Measurements from ENCODE around the gene VMAC.

VMAC gene

DNA sequence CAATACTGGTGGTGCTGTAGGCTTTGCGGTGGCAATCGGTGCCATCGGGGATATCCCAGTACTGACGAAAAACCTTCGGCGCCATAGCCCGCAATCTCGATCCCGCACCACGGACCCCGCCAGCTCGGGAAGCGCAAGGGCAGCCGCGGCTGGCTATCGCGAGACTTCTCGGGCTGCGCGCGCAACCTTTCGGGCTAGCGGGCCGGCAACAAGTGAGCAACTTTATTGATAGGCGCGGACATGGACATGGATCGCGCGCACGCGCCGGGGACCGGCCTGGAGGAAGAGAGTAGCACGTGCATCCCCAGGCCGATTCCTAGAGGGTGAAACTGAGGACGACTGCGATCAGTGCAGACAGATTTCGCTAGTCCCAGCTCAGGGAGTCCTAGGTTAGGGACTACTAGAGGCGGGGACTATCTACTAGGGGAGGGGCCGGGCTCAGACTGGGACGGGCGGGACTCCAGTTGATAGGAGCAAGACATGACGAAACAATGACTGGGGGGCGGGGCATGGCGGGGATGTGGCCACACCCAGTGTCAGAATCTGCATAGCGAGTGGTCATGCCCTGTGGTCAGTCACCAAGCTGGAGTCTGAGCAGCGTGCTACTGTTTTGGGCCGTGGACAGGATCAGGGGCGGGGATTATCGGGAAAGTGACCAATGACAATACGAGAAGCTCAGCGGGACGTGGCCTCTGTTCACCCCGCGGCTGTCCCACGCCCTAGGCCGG is 884 bp upstream of the VMAC start, which contains the start of gene NDUFA11:
Gene NDUFA11 (minus strand): TSS at position 167 of the 728 bp plus-strand sequence. CDS start 82 bp downstream, at position 85.
- peak; percentile 96 to 98 (median 97) for DNase-seq (ENCODE audit: low read depth in 4 of 4, low spot score in 1 of 4)

- DNase-seq (ENCODE audit: low read depth in 4 of 4, low spot score in 1 of 4), result no peak
These were observed 574 bp downstream of the VMAC start for GRCh38 chr19:5905114-5905778.

- DNase-seq (ENCODE audit: low read depth in 4 of 4, low spot score in 1 of 4), result no peak
These were observed 2.6 kb downstream of the VMAC start for GRCh38 chr19:5907241-5907640.

DNA sequence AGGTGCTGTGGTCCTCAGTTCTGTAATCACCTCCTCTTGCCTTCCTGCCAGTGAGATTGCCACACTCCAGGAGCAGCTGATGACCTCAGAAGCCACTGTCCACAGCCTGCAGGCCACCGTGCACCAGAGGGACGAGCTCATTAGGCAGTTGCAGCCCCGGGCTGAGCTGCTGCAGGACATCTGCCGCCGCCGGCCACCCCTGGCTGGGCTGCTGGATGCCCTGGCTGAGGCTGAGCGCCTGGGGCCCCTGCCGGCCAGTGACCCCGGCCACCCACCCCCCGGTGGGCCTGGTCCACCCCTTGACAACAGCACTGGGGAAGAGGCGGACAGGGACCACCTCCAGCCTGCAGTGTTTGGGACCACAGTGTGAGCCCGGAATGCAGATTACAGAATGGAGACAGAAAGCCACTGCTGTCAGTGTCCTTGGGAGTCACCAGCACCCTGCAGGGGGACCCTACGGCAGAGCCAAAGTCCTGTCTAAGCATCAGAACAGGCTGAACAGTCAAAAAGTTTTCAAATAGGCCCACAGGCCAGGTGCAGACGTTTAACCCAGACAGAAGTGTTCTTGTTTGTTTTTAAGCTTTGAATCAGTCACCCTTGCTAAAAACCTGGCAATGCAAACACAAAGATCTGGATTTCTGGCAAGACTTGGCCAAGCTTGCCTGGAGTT is 4.2 kb downstream of the VMAC start:
- no peak for DNase-seq (ENCODE audit: low read depth in 4 of 4, low spot score in 1 of 4)

GRCh38 chr19:5910638-5910907 is 5.9 kb downstream of the VMAC start:
- no peak for DNase-seq (ENCODE audit: low read depth in 4 of 4, low spot score in 1 of 4)

GRCh38 chr19:5911366-5911765 is 6.7 kb downstream of the VMAC start:
- no peak for DNase-seq (ENCODE audit: low read depth in 4 of 4, low spot score in 1 of 4)

GRCh38 chr19:5913739-5914357 is 9.2 kb downstream of the VMAC start, which contains the start of gene CAPS:
Gene CAPS, plus strand, starts transcription at chr19:5914254. Its CDS starts 153 bp downstream, at chr19:5914407.
- no peak for DNase-seq (ENCODE audit: low read depth in 4 of 4, low spot score in 1 of 4)

DNA sequence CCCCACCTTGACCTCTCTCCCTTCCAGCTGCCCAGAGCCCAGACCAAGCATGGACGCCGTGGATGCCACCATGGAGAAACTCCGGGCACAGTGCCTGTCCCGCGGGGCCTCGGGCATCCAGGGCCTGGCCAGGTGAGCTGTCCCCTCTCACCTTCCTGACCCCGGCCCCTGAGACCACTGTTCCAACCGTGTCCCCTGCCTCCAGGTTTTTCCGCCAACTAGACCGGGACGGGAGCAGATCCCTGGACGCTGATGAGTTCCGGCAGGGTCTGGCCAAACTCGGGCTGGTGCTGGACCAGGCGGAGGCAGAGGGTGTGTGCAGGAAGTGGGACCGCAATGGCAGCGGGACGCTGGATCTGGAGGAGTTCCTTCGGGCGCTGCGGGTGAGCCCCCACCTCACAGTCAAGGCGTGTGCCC is 9.7 kb downstream of the VMAC start:
- no peak for DNase-seq (ENCODE audit: low read depth in 4 of 4, low spot score in 1 of 4)

- DNase-seq (ENCODE audit: low read depth in 4 of 4, low spot score in 1 of 4), result no peak
These were observed 10.5 kb downstream of the VMAC start for GRCh38 chr19:5914946-5915781.

DNA sequence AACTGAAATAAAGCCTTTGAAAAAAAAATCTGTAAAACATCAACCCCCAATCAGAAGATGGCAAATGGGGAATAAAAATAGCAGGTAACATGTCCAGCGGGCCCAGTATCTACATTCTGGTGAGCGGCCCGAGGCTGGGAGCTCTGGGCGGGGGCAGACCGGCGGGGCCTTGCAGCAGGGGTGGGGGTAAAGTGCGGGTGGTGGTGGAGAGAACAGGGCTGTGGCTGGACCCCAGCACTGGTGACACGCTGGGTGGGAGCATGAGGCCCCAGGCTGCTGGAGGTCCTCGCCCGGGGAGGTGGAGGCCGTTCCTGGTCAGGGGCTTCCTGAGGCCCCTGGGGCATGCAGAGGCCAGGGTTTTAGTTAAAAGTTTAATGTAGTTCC is 11.1 kb downstream of the VMAC start:
- no peak for DNase-seq (ENCODE audit: low read depth in 4 of 4, low spot score in 1 of 4)

- DNase-seq (ENCODE audit: low read depth in 4 of 4, low spot score in 1 of 4), result no peak
These were observed 11.6 kb downstream of the VMAC start for GRCh38 chr19:5916181-5916708.

DNA sequence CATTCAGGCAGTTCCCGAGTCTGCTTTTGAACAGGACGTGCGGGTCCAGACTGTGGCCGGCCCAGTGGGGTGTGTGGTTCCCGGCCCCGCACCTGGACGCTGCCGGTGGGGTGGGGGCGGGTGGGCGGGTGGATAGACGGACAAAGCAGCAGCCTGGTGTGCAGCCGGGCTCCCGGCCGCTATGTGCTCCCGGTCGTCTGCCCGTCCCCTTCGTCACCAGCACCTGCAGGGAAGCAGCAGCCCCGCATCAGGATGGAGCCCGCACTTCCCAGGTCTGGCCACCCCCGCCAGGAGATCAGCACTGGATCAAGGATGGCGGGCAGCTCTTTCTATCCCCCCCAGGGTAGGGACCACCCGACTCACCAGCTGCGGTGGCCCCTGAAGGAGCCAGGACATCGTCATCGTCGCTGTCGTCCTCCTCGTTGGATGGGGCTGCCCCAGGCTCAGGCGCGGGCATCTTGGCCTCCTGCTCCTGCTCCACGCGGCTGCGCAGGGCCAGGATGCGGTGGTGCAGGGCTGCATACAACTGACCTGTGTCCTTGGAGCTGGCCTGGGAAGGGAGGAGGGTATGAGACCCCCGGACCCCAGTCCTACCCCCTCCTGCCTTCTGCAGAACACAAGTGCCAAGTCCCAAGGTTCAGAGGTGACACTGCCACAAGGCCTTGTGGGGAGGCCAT is 12.9 kb downstream of the VMAC start:
- no peak for DNase-seq (ENCODE audit: low read depth in 4 of 4, low spot score in 1 of 4)

DNA sequence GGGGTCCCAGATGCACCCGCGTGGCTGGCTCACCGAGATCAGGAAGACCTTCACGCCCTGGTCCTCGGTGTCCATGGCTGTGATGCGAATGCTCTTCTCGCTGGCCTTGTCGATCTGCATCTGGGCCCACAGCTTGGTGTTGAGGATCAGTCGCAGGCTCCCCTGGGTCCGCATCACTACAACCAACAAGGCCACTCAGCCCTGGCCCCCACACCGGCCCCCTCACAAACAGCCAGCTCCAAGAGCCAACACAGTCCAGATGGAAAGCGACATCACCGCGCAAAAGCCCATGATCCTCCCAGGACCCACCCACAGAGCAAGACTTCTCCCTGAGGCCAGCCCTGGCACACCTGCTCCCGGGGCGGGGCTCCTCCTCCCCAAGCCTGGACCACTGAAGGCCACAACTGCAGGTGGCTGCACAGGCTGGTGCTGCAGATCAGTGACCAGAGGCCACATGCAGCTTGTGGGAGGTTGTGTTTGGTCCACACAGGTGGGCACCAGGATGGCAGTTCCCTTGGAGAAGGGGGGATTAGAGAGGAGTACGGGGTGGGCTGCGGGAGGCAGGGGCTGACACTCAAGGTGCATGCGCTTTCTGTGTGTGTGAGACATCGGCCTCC is 13.9 kb downstream of the VMAC start:
- no peak for DNase-seq (ENCODE audit: low read depth in 4 of 4, low spot score in 1 of 4)

DNA sequence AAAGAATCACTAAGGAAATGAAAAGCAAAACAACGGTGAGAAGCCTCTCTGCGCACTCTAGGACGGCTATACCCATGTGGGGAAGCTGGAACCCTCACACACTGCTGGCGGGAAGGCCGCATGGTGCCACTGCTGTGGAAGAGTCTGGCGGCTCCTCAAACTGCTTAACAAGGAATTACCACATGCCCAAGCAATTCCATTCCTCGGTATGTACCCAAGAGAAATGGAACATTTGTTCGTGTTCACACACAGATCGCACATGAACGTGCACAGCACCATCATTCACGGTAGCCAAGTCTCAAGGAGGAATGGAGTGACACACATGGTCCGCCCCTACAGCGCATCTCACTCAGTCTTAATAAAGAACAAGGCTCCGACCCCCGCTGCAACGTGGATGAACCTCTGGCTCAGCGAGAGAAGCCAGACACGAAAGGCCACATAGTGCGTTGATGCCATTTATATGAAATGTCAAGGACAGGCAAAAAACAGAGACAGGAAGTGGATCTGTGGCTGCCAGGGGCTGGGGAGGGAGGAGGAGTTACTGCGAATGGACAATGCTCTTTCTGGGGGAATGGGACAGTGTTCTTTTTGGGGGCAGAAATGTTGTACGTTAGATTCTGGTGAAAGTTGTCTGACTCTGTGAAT is 17.0 kb downstream of the VMAC start:
- no peak for DNase-seq (ENCODE audit: low read depth in 4 of 4, low spot score in 1 of 4)

DNA sequence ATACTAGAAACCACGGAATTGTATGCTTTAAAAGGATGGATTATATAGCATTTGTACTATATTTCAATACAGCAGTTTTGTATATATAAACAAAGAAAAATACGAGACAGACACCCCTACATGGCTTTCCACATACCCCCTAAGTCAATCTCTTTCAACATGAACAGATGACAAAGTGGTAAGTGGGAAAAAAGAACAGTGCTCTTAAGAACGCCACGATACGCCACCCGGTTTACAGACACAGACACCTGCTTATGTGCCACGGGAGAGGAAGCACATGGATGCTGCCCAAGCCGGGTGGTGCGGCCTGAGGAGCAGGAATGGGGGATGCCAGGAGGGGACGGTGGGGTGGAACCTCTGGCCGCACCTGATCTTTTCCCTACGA is 17.5 kb downstream of the VMAC start:
- DNase-seq (ENCODE audit: low read depth in 4 of 4, low spot score in 1 of 4), result no peak

DNA sequence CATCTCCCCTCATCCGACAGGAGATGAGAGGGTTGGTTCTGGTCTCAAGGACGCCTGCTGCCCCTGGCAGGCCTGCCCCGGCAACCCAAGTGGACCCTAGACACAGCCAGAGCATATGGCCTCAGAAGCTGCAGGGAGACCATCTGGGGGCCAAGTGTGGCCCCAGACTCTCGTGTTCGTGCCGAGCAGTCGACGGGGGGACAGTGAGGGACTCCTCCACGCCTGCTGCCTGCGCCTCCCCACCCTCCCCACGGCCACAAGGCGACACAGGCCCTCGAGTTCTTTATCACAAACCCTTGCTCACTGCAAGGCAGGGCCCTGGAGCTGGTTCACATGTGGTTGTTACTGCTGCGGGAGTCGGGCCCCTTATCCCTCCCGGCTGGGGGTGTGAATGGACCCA is 18.7 kb downstream of the VMAC start:
- DNase-seq (ENCODE audit: low read depth in 4 of 4, low spot score in 1 of 4), result no peak

- DNase-seq (ENCODE audit: low read depth in 4 of 4, low spot score in 1 of 4), result no peak
These were observed 21.3 kb downstream of the VMAC start for GRCh38 chr19:5925830-5926427.

DNA sequence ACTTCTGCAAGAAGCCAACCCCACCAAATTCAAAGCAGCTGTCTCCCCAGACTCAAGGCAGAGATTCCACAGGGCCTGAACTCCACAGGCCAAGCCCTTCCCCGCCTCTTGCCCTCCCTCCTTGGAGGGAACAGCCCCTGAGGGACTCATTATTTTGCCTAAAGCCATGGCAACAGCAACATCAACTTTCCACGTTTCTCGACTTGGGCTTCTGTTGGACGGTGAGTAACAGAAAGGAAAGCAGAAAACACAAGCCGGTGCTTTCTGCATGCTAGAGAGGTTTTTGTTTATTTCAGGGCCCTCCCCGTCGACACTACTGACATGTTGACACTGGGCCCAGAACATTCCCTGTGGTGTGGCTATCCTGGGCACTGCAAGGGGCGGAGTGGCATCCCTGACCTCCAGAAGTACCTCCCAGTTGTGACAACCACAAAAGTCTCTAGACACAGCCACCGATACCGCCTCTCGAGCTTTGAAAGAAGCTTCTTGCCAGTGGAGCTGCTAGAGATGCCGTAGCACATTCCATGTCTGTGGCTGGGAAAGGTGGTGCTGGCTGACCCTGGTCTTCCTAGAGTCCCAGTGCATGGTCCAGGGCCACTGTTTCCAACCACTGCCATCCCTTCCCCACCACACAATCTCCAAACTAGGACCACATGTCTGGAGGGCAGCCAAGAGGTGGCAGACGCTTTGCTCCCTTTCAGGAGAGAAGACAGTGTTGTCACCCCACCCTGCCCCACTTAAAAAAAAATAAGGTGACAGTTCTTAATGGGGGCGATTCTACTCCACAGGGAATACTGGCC is 22.2 kb downstream of the VMAC start:
- DNase-seq (ENCODE audit: low read depth in 4 of 4, low spot score in 1 of 4), result no peak

Data from stimulated activated CD4-positive, alpha-beta T cell treated with anti-CD3 and anti-CD28 coated beads, Interleukin-1b, Interleukin-23, amount 100 ng/mL, for 24 hours (primary cell).